HepG2 (cell line): ENCODE measurements around the gene PTCD2. TPM values are rescaled to one million over a fixed set of nuclear protein-coding genes. Genes with fewer than 3 reads are reported as not detected.

Experiments used
- ATAC-seq: fragments of 200-7000 bp; cut with Tn5 transposase; 3 replicates; pipeline ENCODE4 v1.9.1; 2020; ENCODE audit warnings: mild to moderate bottlenecking, moderate library complexity
- Bru-seq: library from RNA; stranded (reverse); fragments of 400-500 nt; gene quantifications from one replicate; lab custom pipeline; 2021; lab: Mats Ljungman, UMichigan
- BruChase-seq, 2 experiments: library from RNA; stranded (reverse); fragments of 400-500 nt; gene quantifications; one replicate each; lab custom pipeline; 2021; lab: Mats Ljungman, UMichigan
- BruUV-seq: library from RNA; stranded (reverse); fragments of 400-500 nt; replicated peaks from 2 replicates; lab custom pipeline; 2021; lab: Mats Ljungman, UMichigan
- CTCF ChIA-PET: fragments of 300-600 bp; formaldehyde crosslinking; extraction: SDS; loops from one replicate; lab custom pipeline; 2021; ENCODE audit warnings: low total read pairs, inconsistent platforms, low intra/inter-chr PET ratio; lab: Yijun Ruan, JAX
- POLR2A ChIA-PET: fragments of 350-600 bp; sonication (Branson Sonifier 250); formaldehyde crosslinking; loops from one replicate; lab custom pipeline; 2020; ENCODE audit warnings: antibody characterized with exemption, inconsistent platforms; lab: Yijun Ruan, JAX
- DNase-seq: peaks from one replicate; pipeline ENCODE4 v3.0.0-alpha.2; 2015; ENCODE audit warnings: low spot score
- FAIRE-seq: peaks from 3 replicates; lab custom pipeline; 2011; peaks lifted over from hg19 to GRCh38; lab: Jason Lieb, UNC
- H2AFZ ChIP-seq: one replicate; pipeline ENCODE4 v1.6.1; 2011; ENCODE audit warnings: low read length, inconsistent platforms
- H3K27ac ChIP-seq: fragments of 300-600 bp; 3 replicates; pipeline ENCODE4 v1.8.0; 2011; ENCODE audit warnings: mixed run types, mild to moderate bottlenecking, mixed read lengths, low read length, inconsistent platforms; ENCODE audit not compliant: insufficient read depth; ENCODE audit errors: extremely low read length
- H3K27me3 ChIP-seq, 2 experiments: fragments of 200-600 bp in 1 of 2; 2 replicates in 1 of 2; 3 replicates in 1 of 2; pipeline versions ENCODE4 v1.6.0 to v1.8.0; 2011; ENCODE audit warnings: low read length in 2 of 2, mild to moderate bottlenecking in 2 of 2, moderate library complexity in 2 of 2, inconsistent platforms in 1 of 2; ENCODE audit not compliant: insufficient read depth in 2 of 2, control insufficient read depth in 1 of 2
- H3K36me3 ChIP-seq, 2 experiments: fragments of 200-600 bp in 1 of 2; replicated peaks in 1 of 2; 2 replicates in 1 of 2; 3 replicates in 1 of 2; pipeline versions ENCODE4 v1.5.1 to v1.8.0; 2011; ENCODE audit warnings: low read length in 2 of 2, inconsistent platforms in 1 of 2; ENCODE audit not compliant: insufficient read depth in 2 of 2, control insufficient read depth in 1 of 2
- H3K4me1 ChIP-seq: 2 replicates; pipeline ENCODE4 v1.5.1; 2012; ENCODE audit warnings: low read length, inconsistent platforms; ENCODE audit not compliant: insufficient read depth
- H3K4me2 ChIP-seq: 2 replicates; pipeline ENCODE4 v1.6.0; 2011; ENCODE audit warnings: low read depth, low read length, inconsistent platforms
- H3K4me3 ChIP-seq, 3 experiments: fragments of 200-600 bp in 1 of 3; sonication (generic), shearing (Covaris generic) in 1 of 3; replicated peaks in 1 of 3; 2 replicates each; pipeline ENCODE4 v1.5.1; 2011 to 2016; ENCODE audit warnings: low read length in 3 of 3, inconsistent platforms in 2 of 3, low read depth in 2 of 3, mild to moderate bottlenecking in 2 of 3, control low read depth in 1 of 3, mixed read lengths in 1 of 3; ENCODE audit not compliant: insufficient read depth in 1 of 3
- H3K79me2 ChIP-seq: one replicate; pipeline ENCODE4 v1.6.1; 2011; ENCODE audit warnings: low read length, inconsistent platforms; ENCODE audit not compliant: insufficient read depth
- H3K9ac ChIP-seq: 2 replicates; pipeline ENCODE4 v1.6.0; 2011; ENCODE audit warnings: mild to moderate bottlenecking, low read depth, low read length, inconsistent platforms; ENCODE audit not compliant: insufficient read depth
- H3K9me3 ChIP-seq: 2 replicates; pipeline ENCODE4 v1.5.1; 2012; ENCODE audit warnings: mild to moderate bottlenecking, low read length
- H4K20me1 ChIP-seq: 2 replicates; pipeline ENCODE4 v1.6.0; 2011; ENCODE audit warnings: inconsistent platforms, mild to moderate bottlenecking, low read length, moderate library complexity; ENCODE audit not compliant: insufficient read depth
- AHR ChIP-seq: IDR thresholded peaks from 2 replicates; pipeline ENCODE4 v1.6.1; 2018; ENCODE audit warnings: missing genetic modification reagents, missing compliant biosample characterization
- CBX5 ChIP-seq: sonication (generic); formaldehyde crosslinking; IDR thresholded peaks from 2 replicates; pipeline ENCODE4 v1.4.0; 2020; ENCODE audit warnings: missing genetic modification reagents, borderline replicate concordance
- MED8 ChIP-seq: sonication (generic); formaldehyde crosslinking; IDR thresholded peaks from 2 replicates; pipeline ENCODE4 v1.8.1; 2023; ENCODE audit warnings: mild to moderate bottlenecking, missing genetic modification reagents; ENCODE audit not compliant: insufficient replicate concordance
- NFRKB ChIP-seq: fragments of 450-650 bp; IDR thresholded peaks from 2 replicates; pipeline ENCODE4 v1.6.1; 2017
- SOX6 ChIP-seq, 2 experiments: fragments of 450-650 bp in 1 of 2; sonication (generic) in 1 of 2; formaldehyde crosslinking in 1 of 2; IDR thresholded peaks; 2 replicates each; pipeline versions ENCODE4 v1.4.0 to v1.6.1; 2017 to 2020; ENCODE audit warnings: antibody characterized with exemption in 1 of 2, mild to moderate bottlenecking in 1 of 2, missing genetic modification reagents in 1 of 2
- ZNF20 ChIP-seq: sonication (generic); formaldehyde crosslinking; IDR thresholded peaks from 2 replicates; pipeline ENCODE4 v1.4.0; 2020; ENCODE audit warnings: mild to moderate bottlenecking, moderate library complexity, missing genetic modification reagents
- ZNF253 ChIP-seq: sonication (generic); formaldehyde crosslinking; IDR thresholded peaks from 2 replicates; pipeline ENCODE4 v1.8.0; 2022; ENCODE audit warnings: mild to moderate bottlenecking, missing genetic modification reagents, borderline replicate concordance
- ZNF281 ChIP-seq: sonication (generic); formaldehyde crosslinking; IDR thresholded peaks from 2 replicates; pipeline ENCODE4 v1.4.0; 2020; ENCODE audit warnings: missing genetic modification reagents, borderline replicate concordance
- ZNF510 ChIP-seq: sonication (generic); formaldehyde crosslinking; IDR thresholded peaks from 2 replicates; pipeline ENCODE4 v1.4.0; 2020; ENCODE audit warnings: low read depth, mild to moderate bottlenecking, missing genetic modification reagents
- ZNF652 ChIP-seq: IDR thresholded peaks from 2 replicates; pipeline ENCODE4 v1.6.1; 2016; ENCODE audit warnings: low read depth, borderline replicate concordance
- ZNF746 ChIP-seq: sonication (generic); formaldehyde crosslinking; IDR thresholded peaks from 2 replicates; pipeline ENCODE4 v1.8.0; 2022; ENCODE audit warnings: mild to moderate bottlenecking, missing genetic modification reagents
- WGBS: methylation state at CpG from one replicate; pipeline ENCODE4 v1.1.6; 2017; ENCODE audit warnings: low lambda C conversion rate; 5-methylcytosine and 5-hydroxymethylcytosine counted together
- in situ Hi-C: cut with HindIII; loops from 2 replicates; pipeline ENCODE4 v1.10.0; 2017; ENCODE audit warnings: low pct_unique_long_range_greater_than_20kb; ENCODE audit not compliant: extremely low pct_ligation_motif_present
- intact Hi-C: fragments of 100-400 bp; cut with micrococcal nuclease; formaldehyde crosslinking; loops from one replicate; pipeline ENCODE4 v1.10.0; 2022; ENCODE audit not compliant: unreplicated experiment
- long read RNA-seq, 2 experiments: library from RNA in 1 of 2; library from polyadenylated mRNA in 1 of 2; stranded (forward) in 1 of 2; unstranded in 1 of 2; transcript quantifications; one replicate each; pipeline ENCODE4 v2.0.0, GENCODE V29; 2019 to 2022
- polyA minus RNA-seq, 3 experiments: library from RNA; depleted of rRNA, polyadenylated mRNA; stranded (reverse); fragments of >200 nt; gene quantifications; 2 replicates each; pipeline ENCODE4 v1.2.3, GENCODE V29; 2011; ENCODE audit warnings: low replicate concordance in 1 of 3
- polyA plus RNA-seq, 8 experiments: library from polyadenylated mRNA; depleted of rRNA in 3 of 8; stranded (reverse) in 7 of 8; unstranded in 1 of 8; fragments of >200 nt; fragmentation: Illumina TruSeq in 4 of 8; extraction: Trizol in 4 of 8; gene quantifications; 2 replicates each; pipeline versions ENCODE4 v1.2.1 to v1.2.3, GENCODE V29; 2011 to 2016; ENCODE audit warnings: low read depth in 4 of 8, missing spikeins in 1 of 8, mixed read lengths in 1 of 8; ENCODE audit not compliant: insufficient read depth in 1 of 8
- total RNA-seq, 5 experiments: library from RNA; depleted of rRNA; stranded (reverse); fragments of >200 nt; fragmentation: Illumina TruSeq; extraction: Trizol; gene quantifications; 2 replicates each; pipeline ENCODE4 v1.2.3, GENCODE V29; 2016; ENCODE audit warnings: low read depth in 1 of 5
- TF ChIP-seq, protein P1 (sequence below): sonication (generic); formaldehyde crosslinking; IDR thresholded peaks from 2 replicates; pipeline ENCODE4 v1.8.0; 2022; ENCODE audit warnings: mild to moderate bottlenecking, missing genetic modification reagents

Gene PTCD2
- total RNA-seq (2016; rRNA removed; fragmentation: Illumina TruSeq; extraction: Trizol) (6.4 and 7.0 TPM in 2 replicates), polyA plus RNA-seq (2011; rRNA removed) (5.3 and 5.5 TPM in 2 replicates), polyA minus RNA-seq (2011; rRNA and poly(A)+ RNA removed; ENCODE audit: low replicate concordance) (6.7 and 16.5 TPM in 2 replicates), Bru-seq, nascent RNA (percentile 67 among the genes with signal in this experiment), BruChase-seq, experiment 1, labeled RNA remaining after a 6-hour chase (percentile 63 among the genes with signal in this experiment), BruChase-seq, experiment 2, labeled RNA remaining after a 2-hour chase (percentile 66 among the genes with signal in this experiment)
- total RNA-seq (2016; cell fraction: cytosol; rRNA removed; fragmentation: Illumina TruSeq; extraction: Trizol; ENCODE audit: low read depth): 1.2 and 1.8 TPM in 2 replicates
- total RNA-seq (2016; cell fraction: insoluble cytoplasmic fraction; rRNA removed; fragmentation: Illumina TruSeq; extraction: Trizol): 7.0 and 9.2 TPM in 2 replicates
- total RNA-seq (2016; cell fraction: membrane; rRNA removed; fragmentation: Illumina TruSeq; extraction: Trizol): 3.4 TPM in 2 replicates
- 11.4 and 14.2 TPM in 2 replicates for total RNA-seq (2016; cell fraction: nucleus; rRNA removed; fragmentation: Illumina TruSeq; extraction: Trizol)
- 2.2 and 3.7 TPM in 2 replicates for polyA plus RNA-seq (2011; cell fraction: cytosol; rRNA removed)
- polyA plus RNA-seq (2011; cell fraction: nucleus; rRNA removed): 9.0 and 11.4 TPM in 2 replicates
- 3.9 and 4.5 TPM in 2 replicates for polyA plus RNA-seq (2012)
- polyA plus RNA-seq (2016; cell fraction: cytosol; fragmentation: Illumina TruSeq; extraction: Trizol; ENCODE audit: low read depth): 0.70 and 0.74 TPM in 2 replicates
- polyA plus RNA-seq (2016; cell fraction: insoluble cytoplasmic fraction; fragmentation: Illumina TruSeq; extraction: Trizol; ENCODE audit: low read depth): 8.3 and 9.4 TPM in 2 replicates
- 1.6 and 2.1 TPM in 2 replicates for polyA plus RNA-seq (2016; cell fraction: membrane; fragmentation: Illumina TruSeq; extraction: Trizol; ENCODE audit: low read depth)
- 13.3 and 14.0 TPM in 2 replicates for polyA plus RNA-seq (2016; cell fraction: nucleus; fragmentation: Illumina TruSeq; extraction: Trizol; ENCODE audit: insufficient read depth, low read depth)
- 2.5 and 3.2 TPM in 2 replicates for polyA minus RNA-seq (2011; cell fraction: cytosol; rRNA and poly(A)+ RNA removed)
- polyA minus RNA-seq (2011; cell fraction: nucleus; rRNA and poly(A)+ RNA removed): 19.2 and 20.8 TPM in 2 replicates
- long read RNA-seq, experiment 1, full-length matches to known transcripts: 8 of 9 reads
- long read RNA-seq, experiment 1, partial matches to known transcripts: 0 of 9 reads
- long read RNA-seq, experiment 1, other reads (novel, unspliced or antisense): 1 of 9 reads
- long read RNA-seq, experiment 2, full-length matches to known transcripts: 3 of 7 reads
- long read RNA-seq, experiment 2, partial matches to known transcripts: 2 of 7 reads
- long read RNA-seq, experiment 2, other reads (novel, unspliced or antisense): 2 of 7 reads

DNA sequence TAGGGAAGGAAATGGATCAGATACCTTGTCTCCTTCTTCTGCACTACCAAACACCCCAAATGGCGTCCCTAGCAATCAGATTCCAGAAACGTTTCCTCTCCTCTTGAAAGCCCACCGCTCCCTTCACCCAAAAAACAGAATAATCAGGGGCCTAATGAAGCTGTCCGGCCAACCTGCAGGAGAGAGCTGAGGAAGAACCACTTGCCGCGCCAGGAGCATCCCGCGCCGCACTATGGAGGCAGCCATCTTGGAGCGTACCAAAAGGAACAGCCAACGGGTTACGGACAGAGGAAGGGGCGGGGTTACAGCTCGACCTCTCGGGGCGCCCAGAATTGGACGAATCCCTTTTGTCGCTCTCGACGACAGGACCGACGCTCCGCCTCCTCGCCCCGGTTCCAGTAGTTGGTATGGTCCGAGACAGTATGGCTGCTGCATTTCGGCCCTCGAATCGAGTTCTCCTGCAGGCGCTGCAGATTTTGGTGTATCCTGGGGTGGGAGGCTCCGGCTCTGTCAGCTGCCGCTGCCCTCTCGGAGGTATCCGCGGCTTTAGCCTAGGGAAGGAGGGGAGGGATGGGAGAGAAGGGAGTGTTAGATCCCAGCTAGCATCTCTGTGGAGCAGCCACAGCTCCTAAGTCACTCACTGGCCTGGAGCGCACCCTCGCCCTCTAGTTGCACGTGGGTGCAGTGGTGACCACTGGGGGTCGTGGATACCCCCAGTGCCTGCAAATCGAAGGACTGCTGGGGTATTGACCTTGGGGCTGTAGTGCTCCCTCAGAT, at the start of gene PTCD2, which contains the start of gene MRPS27:
Gene PTCD2 (plus strand): TSS at position 398 of the 777 bp plus-strand sequence. CDS start 10 bp downstream, at position 408.
Gene MRPS27 (minus strand): TSS at position 265 of the 777 bp plus-strand sequence. CDS start 19 bp downstream, at position 246.
- in situ Hi-C loops: loop anchor here (25.0 kb wide), 1 partner anchor 533 kb away; no protein-coding TSS in a partner anchor
- 0% methylated on average over 8 of the region's 40 CpGs for WGBS
- TF ChIP-seq MED8 (CRISPR knock-in tag) (peak; percentile 84), SOX6 (IDR thresholded peaks at IDR 0.05) (no peak), SOX6 (CRISPR knock-in tag; IDR thresholded peaks at IDR 0.05) (peak; percentile 55), ZNF652 (CRISPR knock-in tag) (0 out of 2 replicates have a peak, but pooled peaks have one; percentile 8), ZNF746 (CRISPR knock-in tag) (0 out of 2 replicates have a peak, but pooled peaks have one; percentile 24), ZNF281 (peak; percentile 3; the same call in 1 of the 2 replicates), CBX5 (peak; percentile 43; the same call in 1 of the 2 replicates), ZNF253 (peak; percentile 47; the same call in 1 of the 2 replicates), ZNF510 (CRISPR knock-in tag) (peak; percentile 89; the same call in 1 of the 2 replicates), AHR (CRISPR knock-in tag) (0 out of 2 replicates have a peak, but pooled peaks have one; percentile 36), ZNF20 (CRISPR knock-in tag) (no peak), NFRKB (0 out of 2 replicates have a peak, but pooled peaks have one; percentile 32)
- TF ChIP-seq, protein P1, sequence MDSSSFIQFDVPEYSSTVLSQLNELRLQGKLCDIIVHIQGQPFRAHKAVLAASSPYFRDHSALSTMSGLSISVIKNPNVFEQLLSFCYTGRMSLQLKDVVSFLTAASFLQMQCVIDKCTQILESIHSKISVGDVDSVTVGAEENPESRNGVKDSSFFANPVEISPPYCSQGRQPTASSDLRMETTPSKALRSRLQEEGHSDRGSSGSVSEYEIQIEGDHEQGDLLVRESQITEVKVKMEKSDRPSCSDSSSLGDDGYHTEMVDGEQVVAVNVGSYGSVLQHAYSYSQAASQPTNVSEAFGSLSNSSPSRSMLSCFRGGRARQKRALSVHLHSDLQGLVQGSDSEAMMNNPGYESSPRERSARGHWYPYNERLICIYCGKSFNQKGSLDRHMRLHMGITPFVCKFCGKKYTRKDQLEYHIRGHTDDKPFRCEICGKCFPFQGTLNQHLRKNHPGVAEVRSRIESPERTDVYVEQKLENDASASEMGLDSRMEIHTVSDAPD (CRISPR knock-in tag): 0 out of 2 replicates have a peak, but pooled peaks have one; percentile 35

More for the DNA sequence above, at the start of gene PTCD2, which contains the start of gene MRPS27:
- DNase-seq (peak; percentile 95), FAIRE-seq (peak; percentile 76), ATAC-seq (peak; percentile 99)
- peaks cover 38% of the 10 kb centered on the region for H3K79me2 ChIP-seq
- H3K4me3 ChIP-seq: peak within 1 kb of the TSS; percentile 65 to 91 (median 90)
- H3K9me3 ChIP-seq: no peaks in the 10 kb centered on the region
- ChIA-PET CTCF (no interaction called here), POLR2A (interaction anchor here (0.6 to 4.2 kb wide), 16 partner anchors 12 to 733 kb away, joined by 3 to 60 read pairs (median 4); partner anchors contain the start of gene MCCC2)
- H2AFZ ChIP-seq: peak within 1 kb of the TSS; percentile 80
- peak within 1 kb of the TSS; percentile 76 for H3K27ac ChIP-seq
- H3K36me3 ChIP-seq: peaks cover 0 to 8% of the 10 kb centered on the region in 2 experiments; a peak in 3 of 5 replicates
- BruUV-seq: no TSS peak
- H3K9ac ChIP-seq: peak within 1 kb of the TSS; percentile 74
- intact Hi-C loops: no loop called here
- H3K27me3 ChIP-seq: no peaks in the 10 kb centered on the region; a peak in 2 of 5 replicates
- H3K4me2 ChIP-seq: peak within 1 kb of the TSS; percentile 95
- H4K20me1 ChIP-seq: no peaks in the 10 kb centered on the region
- H3K4me1 ChIP-seq: peaks cover 37% of the 10 kb centered on the region
